CD1c-positive myeloid dendritic cell (primary cell): Measurements from ENCODE around the gene ODC1.
A peak's percentile ranks its signal among the peaks of the same experiment; 100 is the strongest.

Experiments used
- DNase-seq: peaks from one replicate; pipeline ENCODE4 v3.0.0-alpha.2; 2016; ENCODE audit errors: extremely low spot score

The ODC1 gene

DNA sequence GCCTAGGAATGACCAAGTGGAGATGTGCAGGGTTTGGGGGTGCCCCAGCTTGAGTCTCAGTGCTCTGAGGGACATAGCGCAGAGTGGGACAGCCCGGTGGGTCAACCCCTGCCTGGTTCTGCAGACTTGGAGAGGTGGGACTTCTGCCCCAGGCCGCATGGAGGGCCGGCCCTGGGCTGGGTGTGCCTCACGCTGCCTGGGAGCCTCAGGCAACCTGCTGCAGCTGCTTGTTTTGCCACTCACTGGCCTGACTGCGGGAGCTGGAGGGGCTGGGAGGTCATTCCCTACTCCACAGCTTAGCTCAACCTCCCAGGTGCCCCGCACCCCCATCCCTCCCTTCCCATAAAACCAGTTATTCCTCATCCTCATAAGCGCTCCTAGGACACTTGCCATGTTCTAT is 33.1 kb downstream of the ODC1 start:
- DNase-seq: no peak

DNA sequence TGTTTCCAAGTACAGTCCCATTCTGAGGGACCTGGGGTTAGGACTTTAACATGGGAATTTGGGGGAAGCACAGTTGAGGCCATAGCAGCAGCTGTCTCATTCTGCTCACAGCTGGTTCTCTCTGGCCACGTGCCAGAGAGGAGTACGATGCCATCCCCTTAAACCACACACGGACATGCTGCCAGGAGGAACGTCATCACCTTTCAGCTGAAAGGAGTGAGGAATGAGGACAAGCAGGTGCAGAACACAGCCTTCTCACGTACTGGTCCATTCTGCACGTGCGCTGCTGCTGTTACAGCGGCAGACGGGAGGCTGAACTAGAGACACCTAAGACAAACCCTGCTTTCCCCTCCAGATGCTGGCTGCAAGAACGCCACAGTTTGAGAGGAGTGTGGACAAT is 33.5 kb downstream of the ODC1 start:
- DNase-seq: no peak

DNA sequence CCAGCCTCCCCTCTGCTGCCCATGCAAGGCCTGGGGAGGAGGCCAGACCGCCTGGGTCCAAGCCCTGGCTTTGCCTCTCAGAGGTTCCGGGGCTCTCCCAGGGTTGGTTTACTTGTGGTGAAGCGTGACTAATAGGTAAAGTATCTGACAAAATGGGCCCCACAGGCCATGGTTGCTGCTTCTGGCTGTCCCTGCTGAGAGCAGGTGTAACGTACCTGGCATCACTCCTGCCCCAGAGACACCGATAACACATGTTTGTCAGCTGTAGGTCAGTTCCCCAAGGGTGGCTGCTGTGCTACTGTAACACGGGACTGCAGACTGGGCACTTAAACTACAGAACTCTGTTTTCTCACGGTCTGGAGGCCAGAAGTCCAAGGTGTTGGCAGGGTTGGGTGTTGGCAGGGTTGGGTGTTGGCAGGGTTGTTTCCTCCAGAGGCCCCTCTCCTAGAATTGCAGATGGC is 34.1 kb downstream of the ODC1 start:
- no peak for DNase-seq

DNA sequence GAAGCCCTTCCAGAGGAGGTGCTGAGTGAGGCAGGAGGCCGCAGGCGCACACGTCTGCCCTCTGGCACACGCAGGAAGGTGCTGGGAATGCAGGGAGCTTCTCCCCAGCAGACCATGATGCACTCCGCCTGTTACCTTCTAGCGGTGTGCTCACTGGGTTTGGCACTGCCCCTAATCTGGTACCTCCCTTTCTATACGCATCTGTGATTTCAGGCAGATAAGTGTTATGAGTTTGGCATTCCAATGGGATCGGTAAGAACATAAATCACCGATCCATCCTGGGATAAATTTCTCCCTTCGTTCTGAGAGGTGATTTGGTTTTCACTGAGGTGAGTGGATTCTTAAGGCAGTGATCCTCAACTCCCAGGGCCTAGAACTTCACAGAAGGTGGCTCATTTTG is 34.6 kb downstream of the ODC1 start:
- DNase-seq: no peak

DNA sequence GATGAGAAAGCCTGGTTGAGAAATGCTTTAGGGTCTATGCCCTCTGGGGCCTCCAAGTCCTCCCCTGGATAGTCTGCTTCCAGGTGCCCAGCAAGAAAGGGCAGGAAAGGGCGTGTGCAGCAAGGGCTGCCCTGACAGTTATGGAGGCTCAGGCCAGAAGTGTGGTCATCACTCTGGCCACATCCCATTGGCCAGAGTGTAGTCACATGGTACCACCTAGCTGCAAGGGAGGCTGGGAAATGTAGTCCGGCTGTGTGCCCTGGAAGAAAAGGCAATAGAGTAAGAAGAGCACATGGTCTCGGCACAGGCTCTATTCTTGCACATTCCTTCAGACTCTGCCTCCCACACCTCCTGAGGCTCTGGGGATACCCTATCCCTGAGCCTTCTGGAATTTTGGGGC is 35.7 kb downstream of the ODC1 start:
- DNase-seq: peak; percentile 35

DNA sequence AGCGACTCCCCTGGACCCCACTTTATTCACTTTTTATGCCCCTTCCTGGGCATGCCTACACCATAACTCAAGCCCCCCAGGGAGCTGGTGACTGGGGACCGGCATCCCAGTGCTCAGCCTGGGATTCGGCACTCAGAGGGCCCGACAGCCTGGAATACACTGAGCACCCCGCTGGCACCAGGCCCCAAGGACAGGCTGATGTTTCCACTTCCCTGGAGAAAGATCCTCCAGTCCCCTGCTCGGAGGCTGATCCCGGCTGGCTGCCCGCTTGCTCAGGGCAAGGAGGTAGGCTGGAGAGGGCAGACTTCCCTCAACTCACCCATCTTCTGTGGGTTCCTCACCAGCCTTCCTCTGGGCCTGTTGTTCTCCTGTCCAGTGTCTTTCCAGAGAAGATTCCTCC is 36.6 kb downstream of the ODC1 start:
- no peak for DNase-seq

DNA sequence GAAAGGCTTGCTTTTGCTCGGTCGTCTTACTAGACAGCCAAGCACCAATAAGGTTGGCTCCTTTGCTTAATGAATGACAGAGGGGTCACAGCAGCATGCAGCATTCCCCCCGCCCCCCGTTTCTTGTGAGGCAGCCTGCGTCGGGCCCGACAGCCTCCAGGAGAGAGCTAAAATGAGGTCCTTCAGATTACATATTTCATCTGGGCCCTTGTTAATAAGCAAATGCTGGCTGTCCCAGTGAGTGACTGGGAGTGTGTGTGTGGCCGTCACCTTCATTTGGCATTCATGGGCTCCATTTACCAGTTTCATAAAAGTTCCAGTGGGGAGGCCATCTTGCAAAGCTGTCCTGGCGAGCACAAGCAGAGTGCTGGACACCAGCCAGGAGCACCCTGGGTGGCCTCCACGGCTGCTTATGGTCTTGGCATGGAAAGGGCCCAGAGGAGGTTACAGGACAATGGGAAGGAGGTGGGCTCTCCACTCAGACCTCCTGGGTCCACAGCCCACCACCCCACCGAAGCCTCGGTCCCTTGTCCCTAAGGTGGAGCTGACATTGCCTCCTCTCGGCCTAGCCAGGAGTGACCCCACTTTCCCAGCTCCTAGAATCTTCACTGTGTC is 37.2 kb downstream of the ODC1 start:
- no peak for DNase-seq

DNA sequence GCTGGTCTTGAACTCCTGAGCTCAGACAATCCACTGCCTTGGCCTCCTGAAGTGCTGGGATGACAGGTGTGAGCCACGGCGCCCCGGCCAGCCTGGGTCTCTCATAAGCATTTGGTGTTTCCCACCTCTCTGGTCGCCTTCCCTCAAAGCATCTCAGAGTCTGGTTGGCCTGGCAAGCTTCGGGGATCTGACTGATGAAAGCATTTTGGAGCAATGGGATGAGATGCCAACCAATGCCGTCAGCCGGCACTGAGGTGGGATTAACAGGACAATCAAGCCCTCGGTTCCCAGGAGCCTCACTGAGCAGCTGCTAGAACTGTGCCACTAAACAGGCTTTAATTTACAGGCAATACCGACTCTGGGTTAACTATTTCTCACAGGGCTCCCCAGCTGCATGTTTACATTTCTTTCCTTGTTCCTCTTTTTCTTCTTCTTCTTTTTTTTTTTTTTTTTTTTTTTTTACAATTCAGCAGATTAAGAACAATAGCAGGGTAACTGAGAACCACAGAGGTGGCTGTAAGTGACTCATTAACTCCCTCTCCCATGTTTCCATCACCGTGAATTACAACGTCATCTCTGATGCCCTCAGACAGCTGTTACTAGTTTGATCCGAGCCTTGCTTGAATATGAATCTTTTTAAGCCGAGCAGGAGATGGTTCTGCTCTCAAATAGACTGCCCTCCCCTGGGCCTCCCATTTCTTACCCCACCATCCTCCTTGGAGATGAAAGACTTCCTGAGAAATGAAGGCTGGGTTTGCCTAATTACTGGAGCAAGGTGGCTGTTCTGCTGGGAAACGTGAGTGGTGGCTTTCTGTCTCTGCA is 37.9 kb downstream of the ODC1 start:
- peak; percentile 74 for DNase-seq

DNA sequence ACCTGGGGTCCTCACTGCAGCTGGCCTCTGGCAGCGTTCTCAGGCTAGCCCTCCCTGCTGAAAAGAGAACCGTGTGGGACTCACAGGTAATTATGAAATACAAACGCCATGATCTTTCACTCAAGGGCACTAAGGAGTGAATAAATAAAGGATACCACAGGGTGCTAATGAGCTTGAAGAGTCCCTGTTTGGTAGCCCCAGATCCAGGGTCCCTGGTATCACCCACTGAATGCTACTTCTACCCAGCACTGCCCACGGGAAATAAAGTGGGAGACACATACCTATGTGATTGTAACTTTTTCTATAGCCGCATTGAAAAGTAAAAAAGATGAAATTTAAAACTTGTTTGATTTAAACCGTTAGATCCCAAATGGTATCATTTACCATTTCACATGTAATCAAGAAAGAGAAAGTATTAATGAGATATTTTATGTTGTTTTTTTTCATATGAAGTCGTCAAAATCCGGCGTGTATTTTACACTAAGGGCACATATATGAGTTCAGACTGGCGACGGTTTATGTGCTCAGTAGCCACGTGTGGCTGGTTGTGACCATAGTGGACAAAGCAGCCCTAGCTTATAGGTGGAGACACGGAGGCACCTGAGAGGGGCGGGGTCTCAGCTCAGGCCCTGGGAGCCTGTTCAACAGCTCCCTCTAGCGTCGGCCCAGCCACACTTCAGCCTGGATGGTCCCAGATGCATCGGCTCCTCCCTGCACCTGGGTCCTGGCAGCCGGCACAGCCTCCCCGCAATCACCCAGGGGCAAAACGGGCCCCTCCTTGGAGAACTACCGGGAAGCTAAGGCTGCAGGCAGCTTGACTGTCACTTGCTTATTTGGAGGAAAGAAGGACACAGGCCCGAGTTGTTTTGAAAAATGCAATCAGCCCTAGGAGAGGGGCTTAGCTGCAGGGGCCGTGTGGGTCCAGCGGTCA is 39.2 kb downstream of the ODC1 start:
- peak; percentile 78 for DNase-seq

DNA sequence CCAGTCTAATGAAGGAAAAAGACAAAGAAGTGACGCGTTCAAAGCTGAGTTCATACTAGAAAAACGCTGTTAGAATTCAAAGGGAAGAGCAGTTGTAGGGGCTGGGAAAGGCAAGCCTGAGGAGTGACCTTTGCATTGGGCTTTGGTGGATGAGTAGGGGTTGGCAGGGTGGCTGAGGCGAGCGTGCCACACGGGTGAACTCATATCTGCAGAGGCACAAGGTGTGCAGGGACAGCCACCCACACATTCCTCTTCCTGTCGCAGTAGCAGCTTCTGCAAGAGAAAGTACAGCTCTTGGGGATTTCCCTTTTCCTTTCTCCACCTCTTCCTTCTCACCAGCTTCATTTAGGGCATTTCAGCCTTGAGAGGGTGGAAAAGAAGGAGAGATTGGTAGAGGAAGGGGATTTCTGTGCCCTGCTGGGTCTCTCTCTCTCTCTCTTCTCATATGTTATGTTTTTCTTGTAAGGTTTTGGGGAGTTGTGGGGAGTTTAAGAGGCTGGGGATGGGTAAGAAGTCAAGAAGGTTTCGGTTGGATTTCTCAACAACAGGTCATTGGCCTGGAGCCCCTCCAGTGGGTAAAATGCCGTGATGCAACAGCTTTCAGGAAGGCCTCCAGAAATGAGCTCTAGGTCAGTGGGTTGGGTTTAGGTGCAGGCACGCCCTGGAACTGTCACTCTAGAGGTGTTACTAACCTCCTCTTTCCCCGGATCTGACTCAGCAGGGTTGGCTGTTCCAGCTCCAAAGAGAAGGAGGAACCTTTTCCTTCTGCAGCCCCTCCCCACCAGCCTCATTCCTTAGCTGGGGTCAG is 40.1 kb downstream of the ODC1 start:
- peak; percentile 77 for DNase-seq

DNA sequence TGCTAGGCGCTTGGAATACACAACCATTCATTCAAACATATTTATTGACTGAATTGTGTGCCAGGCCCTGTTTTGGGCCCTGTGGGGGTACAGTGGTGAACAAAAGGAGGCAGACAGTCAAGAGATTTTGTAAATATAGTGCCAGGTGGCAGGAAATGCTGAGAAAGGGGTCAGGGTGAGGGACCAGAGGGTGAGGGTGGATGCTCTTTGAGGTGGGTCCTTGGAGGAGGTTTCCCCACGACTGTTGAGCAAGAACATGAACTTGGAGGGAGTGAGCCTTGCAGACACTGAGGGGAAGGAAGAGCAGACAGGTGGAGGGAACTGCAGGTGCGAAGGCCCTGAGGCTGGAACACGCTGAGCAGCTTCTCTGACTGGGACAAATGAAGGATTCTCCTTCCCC is 40.7 kb downstream of the ODC1 start:
- DNase-seq: no peak

DNA sequence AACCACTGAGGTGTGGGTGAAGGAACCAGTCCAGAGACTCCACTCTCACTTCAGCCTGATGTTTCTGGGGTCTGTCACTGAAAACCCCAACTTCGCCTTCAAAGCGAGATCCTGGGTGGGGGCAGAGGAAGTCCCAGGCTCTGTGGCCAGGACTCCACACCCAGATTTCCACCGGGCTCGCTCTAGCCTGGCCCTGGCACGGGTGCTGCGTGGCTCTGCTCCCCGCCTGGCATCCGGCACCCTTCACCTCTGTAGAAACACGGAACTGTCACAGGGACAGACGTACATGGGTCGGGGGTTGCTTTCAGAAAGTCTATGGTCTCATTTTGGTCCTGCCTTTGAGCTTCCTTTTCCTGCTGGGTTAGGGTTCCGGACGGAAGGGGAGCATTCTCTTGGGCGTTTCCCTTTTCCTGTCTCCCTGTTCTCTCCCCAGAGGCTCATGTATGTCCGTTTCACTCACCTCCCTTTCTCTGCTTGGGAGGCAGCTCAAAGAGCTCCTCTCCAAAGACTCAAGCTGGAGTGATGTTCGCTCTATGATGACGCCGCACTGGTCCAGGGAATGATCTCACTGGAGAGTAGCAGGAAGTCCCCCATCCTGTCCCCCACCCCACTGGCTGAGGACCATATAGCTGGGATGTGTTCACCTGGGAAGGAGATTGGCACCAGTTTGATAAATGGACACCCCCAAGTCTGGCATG is 41.5 kb downstream of the ODC1 start:
- DNase-seq: no peak

DNA sequence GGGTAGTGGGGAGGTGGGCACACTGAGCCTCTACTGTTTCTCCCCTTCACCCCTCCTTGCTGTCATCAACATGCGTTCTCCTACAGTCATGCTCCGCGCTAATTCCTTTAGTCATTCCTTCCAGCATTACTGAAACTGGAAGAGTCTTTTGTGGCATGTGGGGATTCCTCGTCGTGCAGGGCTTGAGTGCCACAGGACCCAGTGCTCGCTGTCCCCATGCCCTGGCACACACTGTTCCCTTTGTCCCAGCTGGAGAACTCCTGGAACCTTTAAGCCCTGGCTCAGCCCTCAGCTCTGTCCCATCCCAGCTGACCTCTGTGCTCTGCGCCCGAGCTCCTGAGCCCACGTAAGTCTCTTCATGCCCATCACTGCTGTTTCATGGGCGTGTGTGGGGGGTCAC is 42.1 kb downstream of the ODC1 start:
- no peak for DNase-seq

DNA sequence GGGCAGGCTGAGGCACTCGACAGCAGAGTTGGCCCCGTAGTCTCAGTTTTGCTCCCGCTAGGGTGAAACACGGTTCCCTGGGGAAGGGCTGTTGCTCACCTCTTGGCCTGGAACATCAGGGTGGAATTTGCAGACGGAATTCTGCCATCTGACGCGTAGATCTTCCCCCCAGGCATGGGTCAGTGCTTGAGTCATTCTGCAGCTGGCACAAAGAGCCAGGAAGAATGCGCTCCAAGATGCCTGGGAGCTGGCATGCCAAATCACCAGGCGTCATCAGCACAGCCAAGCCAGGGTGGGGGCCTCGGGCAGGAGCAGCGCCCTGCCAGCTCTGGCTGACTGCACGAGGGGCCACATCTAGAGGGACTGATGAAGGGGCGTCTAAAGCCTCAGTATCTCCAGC is 42.7 kb downstream of the ODC1 start:
- no peak for DNase-seq

DNA sequence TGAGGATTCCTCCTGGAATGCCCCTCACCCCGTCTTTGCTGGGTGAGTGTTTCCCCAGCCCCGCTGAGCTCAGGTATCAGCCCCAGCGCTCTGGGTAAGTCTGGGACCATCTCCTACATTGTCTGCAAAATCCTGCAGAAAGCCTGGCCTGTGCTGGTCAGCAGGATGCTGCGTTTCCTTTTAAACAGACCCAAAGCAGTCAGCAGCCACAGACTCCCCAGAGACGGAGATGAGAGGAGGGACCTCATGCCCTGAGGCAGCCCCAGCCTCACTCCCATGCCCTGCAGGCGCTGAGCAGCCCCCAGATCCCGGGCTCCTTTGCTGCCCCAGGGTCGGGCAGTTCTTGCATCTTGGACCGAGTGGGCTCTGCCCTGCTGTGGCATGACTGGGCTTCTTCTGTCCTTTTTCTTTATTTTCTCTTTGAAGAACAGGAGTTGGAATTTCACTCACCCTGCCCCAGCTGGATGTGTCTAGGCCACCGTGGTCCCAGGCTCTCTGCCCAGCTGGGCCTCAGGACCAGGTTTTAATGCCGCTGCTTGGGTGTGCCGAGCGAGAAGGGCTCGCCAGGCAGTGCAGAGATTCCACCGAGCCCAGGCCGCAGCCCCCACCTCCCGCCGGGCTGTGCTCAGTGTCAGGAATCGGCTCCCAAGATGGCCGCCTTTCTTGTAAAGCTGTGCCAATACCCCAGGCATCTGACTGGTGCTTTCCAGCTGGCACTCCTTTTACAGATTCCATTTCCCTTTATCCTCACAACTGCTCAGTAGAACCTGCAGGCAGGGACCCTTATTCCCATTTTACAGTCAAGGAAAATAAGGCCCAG is 43.6 kb downstream of the ODC1 start:
- no peak for DNase-seq

DNA sequence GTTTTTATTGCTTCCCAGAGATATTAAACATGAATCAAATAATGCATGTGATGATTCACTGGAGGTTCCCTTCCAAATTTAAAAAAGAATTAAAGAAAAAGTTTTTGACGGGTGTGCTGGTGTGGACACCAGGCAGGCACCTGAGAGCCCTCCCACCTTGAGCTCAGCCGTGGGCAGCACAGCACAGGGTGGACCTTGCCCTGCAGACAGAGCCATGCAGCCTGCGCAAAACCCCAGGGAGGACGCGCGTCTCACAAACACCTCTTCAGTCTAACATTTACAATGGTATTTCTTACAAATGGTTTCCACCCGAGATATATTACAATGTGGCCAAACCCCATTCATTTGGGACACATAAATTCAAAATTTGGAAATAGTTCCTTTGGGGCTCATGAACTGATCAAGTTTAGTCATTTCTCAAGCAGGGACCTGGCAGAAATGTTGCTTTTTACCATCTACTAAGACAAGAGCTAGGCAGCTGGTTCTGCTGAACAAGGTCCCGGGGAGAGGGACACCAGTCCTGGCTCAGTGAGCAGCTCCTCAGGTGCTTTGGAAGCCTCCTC is 45.4 kb downstream of the ODC1 start:
- no peak for DNase-seq

DNA sequence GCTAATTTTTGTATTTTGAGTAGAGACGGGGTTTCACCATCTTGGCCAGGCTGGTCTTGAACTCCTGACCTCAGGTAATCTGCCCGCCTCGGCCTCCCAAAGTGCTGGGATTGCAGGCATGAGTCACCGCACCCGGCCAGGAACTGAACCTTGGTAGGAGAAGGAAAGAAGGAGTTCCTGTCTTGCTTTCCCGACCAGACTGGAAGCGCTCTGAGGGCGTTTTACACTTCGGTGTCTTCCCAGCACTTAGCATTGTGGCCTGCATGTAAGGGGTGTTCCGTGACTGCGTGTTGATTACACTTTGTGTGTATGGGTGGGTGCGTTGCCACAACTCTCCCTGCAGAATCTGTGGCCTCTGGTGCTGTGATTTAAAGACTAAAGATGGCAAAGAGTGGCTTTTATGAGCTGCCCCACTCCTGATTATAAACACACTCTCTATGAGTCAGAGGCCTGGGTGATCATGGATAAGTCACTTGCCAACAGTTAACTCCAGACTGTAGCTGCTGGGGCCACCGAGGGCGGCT is 46.0 kb downstream of the ODC1 start:
- DNase-seq: peak; percentile 16

DNA sequence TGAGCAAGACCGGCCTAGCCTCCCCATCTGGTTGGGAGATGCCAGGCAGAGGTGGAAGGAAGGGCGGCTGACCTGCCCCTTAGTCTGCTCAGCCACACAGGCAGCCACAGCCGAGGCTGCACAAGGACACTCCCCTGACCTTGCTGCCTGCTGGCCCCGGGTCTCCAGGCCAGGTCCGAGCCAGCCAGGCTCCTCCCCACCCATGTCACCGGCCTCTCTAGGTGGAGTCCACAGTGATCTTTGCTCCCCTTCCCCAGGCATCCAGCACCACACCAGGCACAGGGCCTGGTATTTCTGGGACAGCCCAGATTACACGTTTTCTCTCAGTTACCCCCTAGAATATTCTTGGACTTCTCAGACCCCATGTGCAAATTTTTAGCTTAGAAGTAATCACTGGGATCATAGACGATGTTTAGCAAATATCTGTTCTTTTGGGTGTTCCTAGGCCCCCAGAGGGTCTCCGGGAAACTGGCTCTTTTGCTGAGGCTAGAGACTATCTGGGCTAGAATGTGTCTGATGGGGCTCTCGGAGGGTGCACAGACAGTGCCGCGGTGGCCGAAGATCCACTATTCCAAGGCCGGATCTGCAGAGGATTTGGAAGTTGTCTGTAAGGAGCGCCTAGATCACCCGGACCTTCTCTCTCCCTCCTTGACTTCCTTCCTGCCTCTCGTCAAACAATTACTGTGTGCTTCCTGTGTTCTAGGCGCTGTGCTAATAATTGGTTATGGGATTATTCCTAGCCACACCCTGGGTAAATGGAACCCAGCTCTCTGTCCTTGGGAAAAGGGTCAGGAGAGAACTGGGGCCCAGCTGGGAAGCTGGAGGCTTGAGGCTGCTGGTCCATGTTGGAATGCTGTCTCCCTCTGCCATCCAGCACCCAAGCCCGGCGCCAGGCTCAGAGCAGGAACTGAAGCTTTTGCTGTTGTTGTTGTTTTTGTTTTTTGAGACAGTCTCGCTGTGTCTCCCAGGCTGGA is 46.9 kb downstream of the ODC1 start:
- no peak for DNase-seq
